HG03457 (cell line): ENCODE measurements around the gene ZNF630.
"Not testable (repeated sequence)": the region's sequence is repeated elsewhere in the genome, so short reads cannot be mapped to it uniquely, and the experiment has no call there.

Experiments
- ATAC-seq: cut with Tn5 transposase; IDR thresholded peaks from one replicate; pipeline ENCODE4 v1.9.1; 2021; ENCODE audit warnings: moderate number of reproducible peaks; ENCODE audit not compliant: unreplicated experiment

The ZNF630 gene

DNA sequence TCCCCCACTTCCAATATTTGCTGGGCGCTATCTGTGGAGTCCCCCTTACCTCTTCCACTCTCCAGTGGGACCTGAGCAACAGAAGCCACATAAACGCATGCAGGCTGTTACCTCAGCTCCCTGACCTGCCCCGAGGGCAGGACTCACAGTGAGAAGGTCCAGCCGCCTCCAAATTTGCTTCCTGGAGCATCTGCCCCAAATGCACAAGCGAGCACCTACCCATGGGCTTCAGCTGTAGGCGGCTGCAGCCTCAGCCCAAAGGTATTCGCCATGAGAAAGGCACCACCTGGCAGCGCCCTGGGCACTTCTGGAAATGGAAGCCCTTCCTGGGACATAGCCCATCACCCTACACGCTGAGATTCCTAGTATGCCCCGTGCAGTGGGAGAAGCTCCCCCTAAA lies 41.2 kb downstream of the ZNF630 start:
- ATAC-seq = no peak

DNA sequence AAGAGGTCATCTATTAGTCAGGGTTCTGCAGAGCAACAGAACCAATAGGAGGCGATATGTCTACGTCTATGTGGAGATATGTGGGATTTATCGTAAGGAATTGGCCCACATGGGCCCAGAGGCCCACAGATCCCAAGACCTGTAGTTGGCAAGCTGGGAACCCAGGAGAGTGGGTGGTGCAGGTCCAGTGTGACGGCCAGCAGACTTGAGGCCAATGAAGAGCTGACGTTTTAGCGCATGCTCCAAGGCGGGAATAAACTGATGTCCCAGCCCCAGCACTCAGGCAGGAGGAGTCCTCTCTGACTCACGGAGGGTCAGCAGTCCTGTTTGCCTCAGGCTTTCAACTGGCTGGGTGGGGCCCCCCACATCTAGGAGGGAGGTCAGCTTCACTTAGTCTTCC lies 43.3 kb downstream of the ZNF630 start:
- ATAC-seq = no peak

DNA sequence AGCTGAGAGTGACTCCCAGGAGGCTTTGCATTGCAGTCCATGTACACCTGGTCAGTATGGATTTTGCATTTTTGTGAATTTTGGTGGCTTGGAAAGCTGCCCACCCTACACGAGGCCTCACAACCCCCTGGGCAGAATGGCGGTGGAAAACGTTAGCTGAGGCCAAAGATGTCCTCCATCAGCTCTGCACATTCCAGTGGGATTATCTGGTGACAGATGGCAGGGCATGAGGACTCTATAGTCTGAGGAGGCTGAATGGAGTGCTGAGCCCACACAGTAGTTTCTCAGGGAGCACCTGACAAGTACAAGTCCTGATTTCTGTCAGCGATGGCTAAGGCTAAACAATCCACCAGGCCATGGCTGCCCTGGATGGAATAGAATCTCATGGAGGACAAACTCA lies 43.9 kb downstream of the ZNF630 start:
- not testable (repeated sequence) for ATAC-seq

DNA sequence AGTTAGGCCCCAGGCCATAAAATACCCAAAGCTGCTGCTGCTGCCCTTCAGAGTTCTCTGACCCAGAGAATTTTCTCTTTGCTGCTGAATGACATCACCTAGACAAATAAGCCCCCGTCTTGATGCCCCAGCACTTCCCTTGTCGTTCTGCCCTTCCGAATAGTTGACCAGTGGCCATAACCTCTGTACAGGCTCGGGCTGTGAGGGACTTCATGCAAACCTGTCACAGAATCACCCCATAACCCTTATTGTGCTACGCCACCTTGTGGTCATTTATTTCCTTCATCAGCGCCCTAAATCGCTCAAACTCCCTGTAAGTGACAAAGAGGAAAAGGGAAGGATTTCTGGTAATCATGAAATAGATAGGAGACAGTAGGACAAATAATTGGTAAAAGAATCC lies 45.9 kb downstream of the ZNF630 start:
- ATAC-seq = no peak

- no peak for ATAC-seq
Observed at GRCh38 chrX:48022738-48023137, 48.7 kb downstream of the ZNF630 start.

GRCh38 chrX:48022100-48022499 lies 49.3 kb downstream of the ZNF630 start:
- ATAC-seq = no peak

DNA sequence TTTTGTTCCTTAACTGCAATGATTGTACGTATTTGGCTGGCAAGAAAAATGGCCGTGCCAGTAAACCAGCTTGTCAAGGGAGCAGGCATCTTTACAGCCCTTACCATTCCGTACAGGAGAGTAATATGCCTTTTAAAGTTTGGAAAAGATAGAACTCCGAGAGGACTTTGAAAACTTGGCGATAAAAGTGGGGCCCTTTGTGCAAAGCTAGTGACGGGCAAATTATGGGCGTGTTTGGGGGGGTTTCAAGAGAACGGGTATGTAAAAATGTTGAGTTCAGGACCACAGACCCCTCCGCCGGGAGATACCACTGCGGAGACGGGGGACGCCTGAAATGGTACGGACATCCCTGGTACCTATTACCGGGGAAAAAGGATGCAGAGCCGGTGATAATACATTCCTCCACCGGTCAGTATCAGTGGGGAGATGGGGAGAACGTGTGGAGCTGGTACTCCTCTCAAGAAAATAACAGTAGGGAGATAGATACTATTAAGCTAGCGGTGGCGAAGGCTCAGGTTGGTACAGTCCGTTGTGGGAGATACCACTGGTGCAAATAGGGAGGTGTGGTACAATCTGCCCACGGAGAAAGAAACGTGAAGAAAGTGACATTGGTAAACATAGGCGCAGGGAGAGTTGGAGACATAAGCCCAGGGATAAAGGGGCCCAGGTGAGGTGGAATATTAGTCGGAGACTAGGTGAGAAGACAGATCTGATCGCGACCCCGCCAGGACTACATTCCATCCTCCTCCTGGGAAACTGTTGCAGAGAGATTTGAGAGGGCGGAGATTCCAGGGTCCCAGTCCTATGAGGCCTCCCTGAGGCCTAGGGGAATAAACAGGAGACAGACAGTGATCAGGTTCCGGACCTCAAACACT lies 50.2 kb downstream of the ZNF630 start:
- no peak for ATAC-seq

GRCh38 chrX:48020472-48020871 lies 51.0 kb downstream of the ZNF630 start:
- ATAC-seq = not testable (repeated sequence)

DNA sequence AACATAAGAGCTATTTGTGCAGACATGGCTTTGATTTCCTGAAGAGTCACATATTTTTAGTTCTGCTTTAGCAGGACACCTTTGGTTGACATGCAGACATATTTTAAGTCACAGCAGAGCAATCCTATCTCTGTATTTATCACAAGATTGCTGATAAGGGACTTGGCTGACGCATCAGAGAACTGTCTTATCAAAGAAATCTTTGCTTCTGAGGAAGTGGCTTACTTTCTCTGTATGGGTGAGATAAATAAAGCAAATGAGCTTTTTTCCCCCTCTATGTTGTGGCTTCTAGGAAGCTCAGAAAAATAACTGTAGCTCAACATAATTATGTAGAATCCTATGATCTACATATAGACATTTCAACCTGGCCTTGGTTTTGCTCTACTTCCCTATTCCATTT lies 51.5 kb downstream of the ZNF630 start:
- ATAC-seq = not testable (repeated sequence)

DNA sequence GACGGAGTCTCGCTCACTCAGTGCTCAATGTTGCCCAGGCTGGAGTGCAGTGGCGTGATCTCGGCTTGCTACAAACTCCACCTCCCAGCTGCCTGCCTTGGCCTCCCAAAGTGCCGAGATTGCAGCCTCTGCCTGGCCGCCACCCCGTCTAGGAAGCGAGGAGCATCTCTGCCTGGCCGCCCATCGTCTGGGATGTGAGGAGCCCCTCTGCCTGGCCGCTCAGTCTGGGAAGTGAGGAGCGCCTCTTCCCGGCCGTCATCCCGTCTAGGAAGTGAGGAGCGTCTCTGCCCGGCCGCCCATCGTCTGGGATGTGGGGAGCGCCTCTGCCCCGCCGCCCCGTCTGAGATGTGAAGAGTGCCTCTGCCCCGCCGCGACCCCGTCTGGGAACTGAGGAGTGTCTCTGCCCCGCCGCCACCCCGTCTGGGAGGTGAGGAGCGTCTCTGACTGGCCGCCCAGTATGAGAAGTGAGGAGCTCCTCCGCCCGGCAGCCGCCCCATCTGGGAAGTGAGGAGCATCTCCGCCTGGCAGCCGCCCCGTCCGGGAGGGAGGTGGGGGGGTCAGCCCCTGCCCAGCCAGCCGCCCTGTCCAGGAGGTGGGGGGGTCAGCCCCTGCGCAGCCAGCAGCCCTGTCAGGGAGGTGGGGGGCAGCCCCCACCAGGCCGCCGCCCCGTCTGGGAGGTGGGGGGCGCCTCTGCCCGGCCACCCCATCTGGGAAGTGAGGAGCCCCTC lies 54.7 kb downstream of the ZNF630 start:
- not testable (repeated sequence) for ATAC-seq

GRCh38 chrX:48009445-48009960 lies 61.9 kb downstream of the ZNF630 start:
- not testable (repeated sequence) for ATAC-seq
